Fibroblast of peridontal ligament (primary cell): ENCODE data around the gene CLUH.

Source experiments
- DNase-seq: peaks from one replicate; pipeline ENCODE4 v3.0.0-alpha.2; 2010; ENCODE audit errors: extremely low read depth

CLUH gene

GRCh38 chr17:2721603-2722002 lies 10.0 kb upstream of the CLUH start:
- DNase-seq, result no peak

GRCh38 chr17:2719861-2720260 lies 8.3 kb upstream of the CLUH start:
- DNase-seq, result no peak

GRCh38 chr17:2718150-2718938 lies 6.8 kb upstream of the CLUH start:
- DNase-seq, result no peak

- DNase-seq, result no peak
These were observed 5.1 kb upstream of the CLUH start for GRCh38 chr17:2716649-2717048.

- DNase-seq, result no peak
These were observed 2.3 kb upstream of the CLUH start for GRCh38 chr17:2713881-2714280.

- no peak for DNase-seq
These were observed 908 bp upstream of the CLUH start for GRCh38 chr17:2712300-2713043.

GRCh38 chr17:2710803-2711607 lies 559 bp downstream of the CLUH start:
- no peak for DNase-seq

GRCh38 chr17:2710071-2710802 lies 1.3 kb downstream of the CLUH start:
- DNase-seq, result no peak

GRCh38 chr17:2709183-2709661 lies 2.3 kb downstream of the CLUH start:
- DNase-seq, result no peak

- no peak for DNase-seq
These were observed 2.9 kb downstream of the CLUH start for GRCh38 chr17:2708585-2709182.

- no peak for DNase-seq
These were observed 3.6 kb downstream of the CLUH start for GRCh38 chr17:2707721-2708584.

GRCh38 chr17:2706911-2707510 lies 4.6 kb downstream of the CLUH start:
- DNase-seq, result no peak

- DNase-seq, result no peak
These were observed 5.4 kb downstream of the CLUH start for GRCh38 chr17:2705888-2706795.

- DNase-seq, result no peak
These were observed 6.3 kb downstream of the CLUH start for GRCh38 chr17:2705263-2705662.

- no peak for DNase-seq
These were observed 6.7 kb downstream of the CLUH start for GRCh38 chr17:2704890-2705248.

GRCh38 chr17:2704031-2704889 lies 7.3 kb downstream of the CLUH start:
- DNase-seq, result no peak

- no peak for DNase-seq
These were observed 8.0 kb downstream of the CLUH start for GRCh38 chr17:2703606-2704005.

GRCh38 chr17:2703181-2703580 lies 8.4 kb downstream of the CLUH start:
- DNase-seq, result no peak
